Activated naive CD8-positive, alpha-beta T cell (primary cell): ENCODE results near the gene MPPED1.

Experiments used
- H3K27ac Mint-ChIP-seq: one replicate; pipeline ENCODE4 v1.8.0; 2021; ENCODE audit warnings: mixed read lengths
- H3K27me3 Mint-ChIP-seq: one replicate; pipeline ENCODE4 v1.8.0; 2021; ENCODE audit warnings: mixed read lengths
- H3K36me3 Mint-ChIP-seq: one replicate; pipeline ENCODE4 v1.8.0; 2021; ENCODE audit warnings: mixed read lengths
- H3K4me1 Mint-ChIP-seq: one replicate; pipeline ENCODE4 v1.8.0; 2021; ENCODE audit warnings: low read depth, mixed read lengths
- H3K4me3 Mint-ChIP-seq: one replicate; pipeline ENCODE4 v1.8.0; 2021; ENCODE audit warnings: mild to moderate bottlenecking, mixed read lengths
- H3K9me3 Mint-ChIP-seq: one replicate; pipeline ENCODE4 v1.8.0; 2021; ENCODE audit warnings: low read depth, mixed read lengths

The MPPED1 gene

GRCh38 chr22:43457002-43457401 is 45.2 kb downstream of the MPPED1 start:
- Mint-ChIP-seq H3K4me1 (no peaks in the 10 kb centered on the region), H3K9me3 (peaks cover 7% of the 10 kb centered on the region), H3K36me3 (peaks cover 2% of the 10 kb centered on the region), H3K27ac (no peak overlapping the region), H3K27me3 (peaks cover 21% of the 10 kb centered on the region), H3K4me3 (no peak overlapping the region)

GRCh38 chr22:43462701-43463100 is 50.9 kb downstream of the MPPED1 start:
- H3K4me1 Mint-ChIP-seq: no peaks in the 10 kb centered on the region
- peaks cover 19% of the 10 kb centered on the region for H3K27me3 Mint-ChIP-seq
- H3K27ac Mint-ChIP-seq: no peak overlapping the region
- peaks cover 8% of the 10 kb centered on the region for H3K36me3 Mint-ChIP-seq
- H3K4me3 Mint-ChIP-seq: no peak overlapping the region
- peaks cover 11% of the 10 kb centered on the region for H3K9me3 Mint-ChIP-seq

GRCh38 chr22:43464809-43465208 is 53.0 kb downstream of the MPPED1 start:
- no peaks in the 10 kb centered on the region for H3K4me1 Mint-ChIP-seq
- peaks cover 18% of the 10 kb centered on the region for H3K27me3 Mint-ChIP-seq
- peaks cover 8% of the 10 kb centered on the region for H3K9me3 Mint-ChIP-seq
- H3K36me3 Mint-ChIP-seq: peaks cover 6% of the 10 kb centered on the region
- no peak overlapping the region for H3K4me3 Mint-ChIP-seq
- no peak overlapping the region for H3K27ac Mint-ChIP-seq

- H3K4me1 Mint-ChIP-seq: no peaks in the 10 kb centered on the region
- H3K4me3 Mint-ChIP-seq: no peak overlapping the region
- H3K9me3 Mint-ChIP-seq: peaks cover 8% of the 10 kb centered on the region
- peaks cover 22% of the 10 kb centered on the region for H3K27me3 Mint-ChIP-seq
- H3K36me3 Mint-ChIP-seq: peaks cover 6% of the 10 kb centered on the region
- no peak overlapping the region for H3K27ac Mint-ChIP-seq
Measured at GRCh38 chr22:43465291-43466015, 53.6 kb downstream of the MPPED1 start.

- H3K4me3 Mint-ChIP-seq: no peak overlapping the region
- peaks cover 18% of the 10 kb centered on the region for H3K27me3 Mint-ChIP-seq
- peaks cover 6% of the 10 kb centered on the region for H3K36me3 Mint-ChIP-seq
- H3K27ac Mint-ChIP-seq: no peak overlapping the region
- H3K9me3 Mint-ChIP-seq: peaks cover 4% of the 10 kb centered on the region
- no peaks in the 10 kb centered on the region for H3K4me1 Mint-ChIP-seq
Measured at GRCh38 chr22:43466710-43467109, 54.9 kb downstream of the MPPED1 start.

- no peaks in the 10 kb centered on the region for H3K4me1 Mint-ChIP-seq
- peaks cover 6% of the 10 kb centered on the region for H3K36me3 Mint-ChIP-seq
- no peak overlapping the region for H3K27ac Mint-ChIP-seq
- peaks cover 18% of the 10 kb centered on the region for H3K27me3 Mint-ChIP-seq
- H3K9me3 Mint-ChIP-seq: peaks cover 4% of the 10 kb centered on the region
- no peak overlapping the region for H3K4me3 Mint-ChIP-seq
Measured at GRCh38 chr22:43467216-43467940, 55.6 kb downstream of the MPPED1 start.

- Mint-ChIP-seq H3K4me1 (no peaks in the 10 kb centered on the region), H3K9me3 (no peaks in the 10 kb centered on the region), H3K36me3 (no peaks in the 10 kb centered on the region), H3K27me3 (peaks cover 20% of the 10 kb centered on the region), H3K27ac (no peak overlapping the region), H3K4me3 (no peak overlapping the region)
Measured at GRCh38 chr22:43470253-43470652, 58.4 kb downstream of the MPPED1 start.

GRCh38 chr22:43470941-43471585 is 59.2 kb downstream of the MPPED1 start:
- Mint-ChIP-seq H3K36me3 (no peaks in the 10 kb centered on the region), H3K4me3 (no peak overlapping the region), H3K4me1 (no peaks in the 10 kb centered on the region), H3K27me3 (peaks cover 16% of the 10 kb centered on the region), H3K27ac (no peak overlapping the region), H3K9me3 (no peaks in the 10 kb centered on the region)

- Mint-ChIP-seq H3K36me3 (no peaks in the 10 kb centered on the region), H3K4me1 (no peaks in the 10 kb centered on the region), H3K27ac (no peak overlapping the region), H3K9me3 (no peaks in the 10 kb centered on the region), H3K27me3 (peaks cover 16% of the 10 kb centered on the region), H3K4me3 (no peak overlapping the region)
Measured at GRCh38 chr22:43471606-43472135, 59.9 kb downstream of the MPPED1 start.

- H3K36me3 Mint-ChIP-seq: no peaks in the 10 kb centered on the region
- peaks cover 16% of the 10 kb centered on the region for H3K27me3 Mint-ChIP-seq
- no peak overlapping the region for H3K4me3 Mint-ChIP-seq
- H3K4me1 Mint-ChIP-seq: no peaks in the 10 kb centered on the region
- no peaks in the 10 kb centered on the region for H3K9me3 Mint-ChIP-seq
- H3K27ac Mint-ChIP-seq: no peak overlapping the region
Measured at GRCh38 chr22:43473031-43473430, 61.2 kb downstream of the MPPED1 start.

GRCh38 chr22:43473441-43473840 is 61.6 kb downstream of the MPPED1 start:
- peaks cover 14% of the 10 kb centered on the region for H3K27me3 Mint-ChIP-seq
- no peaks in the 10 kb centered on the region for H3K36me3 Mint-ChIP-seq
- no peaks in the 10 kb centered on the region for H3K4me1 Mint-ChIP-seq
- H3K4me3 Mint-ChIP-seq: no peak overlapping the region
- H3K9me3 Mint-ChIP-seq: no peaks in the 10 kb centered on the region
- no peak overlapping the region for H3K27ac Mint-ChIP-seq

- Mint-ChIP-seq H3K4me1 (no peaks in the 10 kb centered on the region), H3K36me3 (no peaks in the 10 kb centered on the region), H3K4me3 (no peak overlapping the region), H3K27me3 (peaks cover 9% of the 10 kb centered on the region), H3K27ac (no peak overlapping the region), H3K9me3 (no peaks in the 10 kb centered on the region)
Measured at GRCh38 chr22:43474161-43475101, 62.6 kb downstream of the MPPED1 start.

GRCh38 chr22:43475549-43476076 is 63.8 kb downstream of the MPPED1 start:
- no peak overlapping the region for H3K27ac Mint-ChIP-seq
- no peaks in the 10 kb centered on the region for H3K9me3 Mint-ChIP-seq
- peaks cover 6% of the 10 kb centered on the region for H3K4me1 Mint-ChIP-seq
- no peaks in the 10 kb centered on the region for H3K36me3 Mint-ChIP-seq
- H3K4me3 Mint-ChIP-seq: no peak overlapping the region
- peaks cover 3% of the 10 kb centered on the region for H3K27me3 Mint-ChIP-seq

GRCh38 chr22:43476341-43476740 is 64.5 kb downstream of the MPPED1 start:
- Mint-ChIP-seq H3K27ac (no peak overlapping the region), H3K4me3 (no peak overlapping the region), H3K9me3 (no peaks in the 10 kb centered on the region), H3K4me1 (peaks cover 10% of the 10 kb centered on the region), H3K36me3 (no peaks in the 10 kb centered on the region), H3K27me3 (peaks cover 3% of the 10 kb centered on the region)
